Astrocyte (in vitro differentiated cells and primary cell): Measurements from ENCODE around the gene CENPC.

Experiments
- CTCF ChIP-seq: IDR thresholded peaks from 2 replicates; pipeline ENCODE4 v1.5.1; 2011; ENCODE audit warnings: low read depth, mild to moderate bottlenecking, inconsistent platforms, low read length, moderate library complexity; ENCODE audit not compliant: insufficient read depth
- EZH2 ChIP-seq: IDR thresholded peaks from 2 replicates; pipeline ENCODE4 v1.6.1; 2012; ENCODE audit warnings: mild to moderate bottlenecking, low read length, inconsistent platforms; ENCODE audit not compliant: insufficient read depth

DNA sequence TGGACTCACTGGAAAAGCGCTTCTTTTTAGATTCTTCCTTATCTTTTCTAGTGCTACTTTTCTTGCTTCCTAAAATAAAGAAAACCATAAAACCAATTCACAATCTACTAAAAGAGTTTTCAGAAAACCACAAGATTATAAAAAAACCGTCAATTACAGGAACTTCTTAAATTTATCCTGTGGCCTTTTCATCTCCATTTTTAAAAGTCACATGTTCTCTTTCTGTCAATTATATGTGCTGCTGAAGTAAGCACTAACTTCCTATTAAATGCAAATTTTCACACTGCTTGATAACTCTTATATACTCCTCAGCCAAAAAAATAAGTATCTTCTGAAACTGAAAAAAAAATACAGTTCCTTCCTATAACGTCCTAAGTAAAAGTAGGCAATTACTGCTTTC is 32.8 kb downstream of the CENPC start:
- no peak for TF ChIP-seq CTCF
- no peak for TF ChIP-seq EZH2
